H1 (cell line): Measurements from ENCODE around the gene TCEA2. TPM values are rescaled to one million over a fixed set of nuclear protein-coding genes. Genes with fewer than 3 reads are reported as not detected.

Experiments used
- CTCF ChIA-PET: fragments of 300-600 bp; sonication (Branson Sonifier 250); formaldehyde crosslinking; loops from one replicate; lab custom pipeline; 2021; ENCODE audit not compliant: partially characterized antibody; lab: Charles Lee
- POLR2A ChIA-PET: fragments of 300-600 bp; sonication (Branson Sonifier 250); formaldehyde crosslinking; loops from one replicate; lab custom pipeline; 2021; ENCODE audit warnings: inconsistent platforms; ENCODE audit not compliant: partially characterized antibody; lab: Charles Lee
- DNase-seq, 2 experiments: peaks; one replicate each; pipeline versions ENCODE4 v3.0.0 to v3.0.0-alpha.2; 2010 to 2022; ENCODE audit warnings: low spot score in 2 of 2, low read depth in 1 of 2, mixed read lengths in 1 of 2
- FAIRE-seq: peaks from 2 replicates; lab custom pipeline; 2011; peaks lifted over from hg19 to GRCh38; lab: Jason Lieb, UNC
- H2AFZ ChIP-seq: 2 replicates; pipeline ENCODE4 v1.8.1; 2012; ENCODE audit warnings: low read length, inconsistent platforms
- H2AK5ac ChIP-seq: 2 replicates; pipeline ENCODE4 v1.6.1; 2013; ENCODE audit warnings: low read depth, low read length
- H2BK120ac ChIP-seq: replicated peaks from 2 replicates; pipeline ENCODE3; 2013; ENCODE audit warnings: low read depth, low read length, inconsistent platforms
- H2BK12ac ChIP-seq: 2 replicates; pipeline ENCODE4 v1.6.1; 2013; ENCODE audit warnings: low read depth, low read length
- H2BK15ac ChIP-seq: 2 replicates; pipeline ENCODE4 v1.6.1; 2013; ENCODE audit warnings: low read length
- H2BK20ac ChIP-seq: 2 replicates; pipeline ENCODE4 v1.6.1; 2013; ENCODE audit warnings: low read length
- H2BK5ac ChIP-seq: 2 replicates; pipeline ENCODE4 v1.6.1; 2013; ENCODE audit warnings: low read depth, low read length
- H3K14ac ChIP-seq: 2 replicates; pipeline ENCODE4 v1.6.1; 2013; ENCODE audit warnings: inconsistent platforms; ENCODE audit not compliant: insufficient read length
- H3K18ac ChIP-seq: 2 replicates; pipeline ENCODE4 v1.6.1; 2013; ENCODE audit warnings: low read length; ENCODE audit errors: extremely low read depth
- H3K23ac ChIP-seq: 2 replicates; pipeline ENCODE4 v1.6.1; 2013; ENCODE audit warnings: inconsistent platforms; ENCODE audit not compliant: insufficient read length
- H3K23me2 ChIP-seq: 2 replicates; pipeline ENCODE4 v1.6.1; 2013; ENCODE audit warnings: low read depth, low read length
- H3K27ac ChIP-seq: 2 replicates; pipeline ENCODE4 v1.6.1; 2011; ENCODE audit warnings: low read depth, low read length, inconsistent platforms
- H3K27me3 ChIP-seq, 4 experiments: replicated peaks in 1 of 4; 1 replicate in 1 of 4; 2 replicates in 3 of 4; pipeline versions ENCODE4 v1.6.1 to v1.8.1; 2011 to 2013; ENCODE audit warnings: low read length in 3 of 4, mild to moderate bottlenecking in 3 of 4, inconsistent platforms in 2 of 4, mixed read lengths in 2 of 4, moderate library complexity in 1 of 4; ENCODE audit not compliant: control insufficient read depth in 3 of 4, insufficient read depth in 3 of 4; ENCODE audit errors: extremely low read depth in 1 of 4
- H3K36me3 ChIP-seq, 4 experiments: 2 replicates each; pipeline versions ENCODE4 v1.6.1 to v1.8.1; 2011 to 2013; ENCODE audit warnings: mild to moderate bottlenecking in 4 of 4, low read length in 3 of 4, moderate library complexity in 2 of 4, control low read depth in 1 of 4, inconsistent platforms in 1 of 4; ENCODE audit not compliant: insufficient read depth in 4 of 4, control insufficient read depth in 2 of 4
- H3K4ac ChIP-seq: replicated peaks from 2 replicates; pipeline ENCODE3; 2013; ENCODE audit warnings: low read length, low read depth, mixed read lengths, inconsistent platforms; ENCODE audit not compliant: insufficient read length
- H3K4me1 ChIP-seq, 4 experiments: replicated peaks in 1 of 4; 1 replicate in 1 of 4; 2 replicates in 3 of 4; pipeline versions ENCODE4 v1.6.1 to v1.8.1; 2011 to 2013; ENCODE audit warnings: low read length in 3 of 4, inconsistent platforms in 2 of 4, mixed read lengths in 1 of 4; ENCODE audit not compliant: insufficient read depth in 4 of 4, control insufficient read depth in 3 of 4
- H3K4me2 ChIP-seq, 2 experiments: 2 replicates each; pipeline versions ENCODE4 v1.6.1 to v1.8.1; 2011 to 2013; ENCODE audit warnings: low read depth in 2 of 2, low read length in 2 of 2, control low read depth in 1 of 2, inconsistent platforms in 1 of 2, mild to moderate bottlenecking in 1 of 2; ENCODE audit not compliant: insufficient read depth in 1 of 2
- H3K4me3 ChIP-seq, 4 experiments: fragments of 200-600, 300-600 bp in 1 of 4; sonication (generic), shearing (Covaris generic), sonication (Bioruptor Twin) in 1 of 4; 2 replicates each; pipeline versions ENCODE4 v1.5.1 to v1.8.1; 2011 to 2016; ENCODE audit warnings: low read length in 4 of 4, low read depth in 3 of 4, control low read depth in 2 of 4, inconsistent platforms in 2 of 4, mild to moderate bottlenecking in 2 of 4, mixed read lengths in 1 of 4, moderate library complexity in 1 of 4; ENCODE audit not compliant: insufficient read depth in 2 of 4; ENCODE audit errors: extremely low read depth in 1 of 4
- H3K56ac ChIP-seq: replicated peaks from 2 replicates; pipeline ENCODE3; 2013; ENCODE audit warnings: low read depth, mild to moderate bottlenecking, mixed read lengths, low read length, inconsistent platforms; ENCODE audit not compliant: insufficient read length
- H3K79me1 ChIP-seq: 2 replicates; pipeline ENCODE4 v1.6.1; 2013; ENCODE audit warnings: low read depth, low read length, control low read depth
- H3K79me2 ChIP-seq, 2 experiments: 2 replicates each; pipeline versions ENCODE4 v1.6.1 to v1.8.1; 2012 to 2013; ENCODE audit warnings: low read length in 2 of 2, mild to moderate bottlenecking in 2 of 2, inconsistent platforms in 1 of 2; ENCODE audit not compliant: insufficient read depth in 2 of 2, control insufficient read depth in 1 of 2
- H3K9ac ChIP-seq, 4 experiments: replicated peaks in 1 of 4; 1 replicate in 1 of 4; 2 replicates in 3 of 4; pipeline versions ENCODE4 v1.6.1 to v1.8.1; 2011 to 2013; ENCODE audit warnings: low read depth in 3 of 4, low read length in 3 of 4, control low read depth in 2 of 4, mild to moderate bottlenecking in 2 of 4, moderate library complexity in 2 of 4, inconsistent platforms in 1 of 4; ENCODE audit errors: extremely low read depth in 1 of 4
- H3K9me3 ChIP-seq, 2 experiments: 2 replicates each; pipeline versions ENCODE4 v1.6.1 to v1.8.1; 2012 to 2013; ENCODE audit warnings: mild to moderate bottlenecking in 2 of 2, moderate library complexity in 2 of 2, control low read depth in 1 of 2, inconsistent platforms in 1 of 2, low read depth in 1 of 2, low read length in 1 of 2, mixed read lengths in 1 of 2; ENCODE audit not compliant: insufficient read depth in 2 of 2
- H4K20me1 ChIP-seq, 2 experiments: replicated peaks in 1 of 2; 2 replicates each; pipeline versions ENCODE3 to v1.8.1; 2011 to 2013; ENCODE audit warnings: inconsistent platforms in 2 of 2, low read length in 2 of 2, mild to moderate bottlenecking in 1 of 2; ENCODE audit not compliant: insufficient read depth in 2 of 2, control insufficient read depth in 1 of 2
- H4K5ac ChIP-seq: 2 replicates; pipeline ENCODE4 v1.6.1; 2013; ENCODE audit warnings: low read length, low read depth, mixed read lengths, inconsistent platforms; ENCODE audit not compliant: insufficient read length
- H4K8ac ChIP-seq: 2 replicates; pipeline ENCODE4 v1.8.0; 2013; ENCODE audit warnings: mild to moderate bottlenecking, moderate library complexity, low read length, inconsistent platforms; ENCODE audit not compliant: insufficient read depth; ENCODE audit errors: extremely low read depth
- H4K91ac ChIP-seq: replicated peaks from 2 replicates; pipeline ENCODE3; 2013; ENCODE audit warnings: low read length, mixed read lengths, inconsistent platforms; ENCODE audit not compliant: insufficient read length
- EZH2 ChIP-seq: fragments of 200-600 bp; sonication (generic); IDR thresholded peaks from 2 replicates; pipeline ENCODE4 v1.7.1; 2012; ENCODE audit warnings: low read depth, mild to moderate bottlenecking, moderate library complexity, low read length, inconsistent platforms; ENCODE audit not compliant: severe bottlenecking
- GABPA ChIP-seq: IDR thresholded peaks from 2 replicates; pipeline ENCODE4 v1.6.1; 2011; ENCODE audit warnings: mild to moderate bottlenecking, low read length, moderate library complexity, borderline replicate concordance; ENCODE audit not compliant: insufficient read depth
- KDM1A ChIP-seq: fragments of 200-600, 300-600 bp; sonication (generic); IDR thresholded peaks from 2 replicates; pipeline ENCODE4 v1.7.1; 2016; ENCODE audit warnings: mild to moderate bottlenecking, low read length, borderline replicate concordance
- KDM4A ChIP-seq: IDR thresholded peaks from one replicate; pipeline ENCODE4 v1.7.1; 2012; ENCODE audit warnings: low read depth, mild to moderate bottlenecking, moderate library complexity, low read length, inconsistent platforms; ENCODE audit not compliant: severe bottlenecking
- RNF2 ChIP-seq: fragments of 200-900, 300-1000 bp; sonication (generic); IDR thresholded peaks from 2 replicates; pipeline ENCODE4 v1.7.1; 2016; ENCODE audit warnings: borderline replicate concordance, low read depth, mild to moderate bottlenecking, antibody characterized with exemption, low read length; ENCODE audit not compliant: poor library complexity, severe bottlenecking; ENCODE audit errors: missing control alignments
- SIX5 ChIP-seq: IDR thresholded peaks from 2 replicates; pipeline ENCODE4 v1.6.1; 2011; ENCODE audit warnings: mild to moderate bottlenecking, low read depth, low read length
- SUZ12 ChIP-seq: fragments of 200-600 bp; sonication (generic); IDR thresholded peaks from 2 replicates; pipeline ENCODE4 v1.6.1; 2012; ENCODE audit warnings: mild to moderate bottlenecking, inconsistent platforms, low read length, moderate library complexity, mixed read lengths
- TAF1 ChIP-seq: IDR thresholded peaks from 2 replicates; pipeline ENCODE4 v1.6.1; 2011; ENCODE audit warnings: mild to moderate bottlenecking, low read depth, low read length
- TAF7 ChIP-seq: optimal IDR thresholded peaks from 2 replicates; pipeline ENCODE3; 2011; ENCODE audit warnings: low read depth, mild to moderate bottlenecking, inconsistent platforms, low read length, moderate library complexity, borderline replicate concordance
- WGBS, 2 experiments: shearing (Covaris generic) in 1 of 2; methylation state at CpG; one replicate each; pipeline versions ENCODE4 v1.1.6 to v1.1.7; 2013 to 2015; ENCODE audit warnings: low lambda C conversion rate in 2 of 2, mixed read lengths in 2 of 2, inconsistent platforms in 1 of 2, low coverage in 1 of 2, missing lambda C conversion rate in 1 of 2; ENCODE audit not compliant: insufficient replicate concordance in 2 of 2, insufficient coverage in 1 of 2, insufficient read length in 1 of 2; ENCODE audit errors: extremely low coverage in 1 of 2, missing lambda C conversion rate in 1 of 2; 5-methylcytosine and 5-hydroxymethylcytosine counted together
- polyA plus RNA-seq, 7 experiments: library from polyadenylated mRNA; depleted of rRNA in 3 of 7; stranded (reverse) in 5 of 7; unstranded in 2 of 7; fragments of >200 nt in 5 of 7; fragments of 200-250 nt in 2 of 7; gene quantifications; 1 replicate in 5 of 7; 2 replicates in 1 of 7; 4 replicates in 1 of 7; pipeline versions ENCODE4 v1.2.1 to v1.2.3, GENCODE V29; 2011 to 2013; ENCODE audit warnings: missing spikeins in 2 of 7, mixed read lengths in 2 of 7
- total RNA-seq: library from RNA; stranded (reverse); fragmentation: NEBNext Ultra II Directional; extraction: Animal tissue kit (Norgen Biotek cat#: 25700); gene quantifications from 2 replicates; pipeline ENCODE4 v1.2.1, GENCODE V29; 2021
- TF ChIP-seq, protein P1 (sequence below): IDR thresholded peaks from 2 replicates; pipeline ENCODE4 v1.6.1; 2011; ENCODE audit warnings: low read depth, mild to moderate bottlenecking, low read length; ENCODE audit not compliant: insufficient read depth

TCEA2 gene
- total and polyA plus RNA-seq, 2 of the 8 experiments (the other 6 are each of a cell fraction or from before 2014, with no cell fraction given) = 41.4 to 42.3 TPM

DNA sequence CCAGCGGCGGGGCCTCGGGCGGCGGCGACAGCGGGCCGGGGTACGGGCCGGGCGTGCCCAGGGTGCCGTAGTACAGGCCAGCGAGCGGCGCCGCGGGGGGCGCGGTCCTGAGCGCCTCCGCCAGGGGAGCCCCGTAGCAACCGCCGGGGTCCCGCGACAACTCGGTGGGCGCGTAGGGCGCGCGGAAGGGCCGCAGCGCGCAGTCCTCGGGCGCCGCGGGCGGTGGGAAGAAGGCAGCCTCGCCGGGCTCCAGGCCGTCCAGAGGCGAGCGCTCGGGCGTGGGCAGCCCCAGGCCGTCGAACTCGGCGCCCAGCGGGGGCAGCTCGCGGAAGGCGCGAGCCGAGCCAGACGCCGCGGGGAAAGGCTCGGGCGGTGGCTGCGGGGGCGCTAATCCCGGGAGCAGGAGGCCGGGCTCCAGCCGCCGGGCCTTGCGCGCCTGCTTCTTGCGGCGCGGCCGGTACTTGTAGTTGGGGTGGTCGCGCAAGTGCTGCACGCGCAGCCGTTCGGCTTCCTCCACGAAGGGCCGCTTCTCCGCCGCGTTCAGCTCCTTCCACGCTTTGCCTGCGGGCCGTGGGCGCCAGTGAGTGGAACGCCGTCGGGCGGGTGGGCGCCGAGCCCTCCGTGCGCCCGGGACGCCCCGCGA, 14.5 kb upstream of the TCEA2 start:
- H2BK12ac ChIP-seq = no peak overlapping the region
- FAIRE-seq (no peak), DNase-seq (peak in 1 of 2 experiments; percentile 74)
- peak overlapping the region; percentile 5 to 50 (median 18); a peak in 6 of 8 replicates for H3K4me3 ChIP-seq
- H3K56ac ChIP-seq = no peak overlapping the region
- no peak overlapping the region for H2BK20ac ChIP-seq
- no peaks in the 10 kb centered on the region for H4K20me1 ChIP-seq
- H4K8ac ChIP-seq = peak overlapping the region; percentile 89; the same call in 1 of the 2 replicates
- H3K23me2 ChIP-seq = peaks cover 4% of the 10 kb centered on the region; the same call in 1 of the 2 replicates
- no peak overlapping the region for H3K23ac ChIP-seq
- H3K9ac ChIP-seq = no peak overlapping the region
- no peak overlapping the region; the same call in 1 of the 2 replicates for H3K18ac ChIP-seq
- peaks cover 0 to 28% (median 7%) of the 10 kb centered on the region in 4 experiments; a peak in 6 of 7 replicates for H3K4me1 ChIP-seq
- ChIA-PET POLR2A (no interaction called here), CTCF (interaction anchor here (0.6 to 15.0 kb wide), 3 partner anchors 9 to 64 kb away, joined by 3 to 139 read pairs (median 25); partner anchors contain the start of genes LKAAEAR1, OPRL1 and RGS19)
- H2BK5ac ChIP-seq = no peak overlapping the region
- no peak overlapping the region for H4K91ac ChIP-seq
- no peak overlapping the region for H2BK120ac ChIP-seq
- H3K14ac ChIP-seq = no peak overlapping the region
- peaks cover 0 to 10% (median 0%) of the 10 kb centered on the region in 4 experiments; a peak in 1 of 8 replicates for H3K36me3 ChIP-seq
- no peak overlapping the region for H2AFZ ChIP-seq
- no peak overlapping the region for H3K4ac ChIP-seq
- H4K5ac ChIP-seq = no peak overlapping the region
- H2AK5ac ChIP-seq = no peak overlapping the region
- H3K79me2 ChIP-seq = no peaks in the 10 kb centered on the region
- H3K4me2 ChIP-seq = peak overlapping the region; percentile 50 to 66
- H2BK15ac ChIP-seq = no peak overlapping the region
- no peak for TF ChIP-seq KDM1A
- peak; percentile 41 for TF ChIP-seq KDM4A
- peak; percentile 74; the same call in 1 of the 2 replicates for TF ChIP-seq GABPA
- TF ChIP-seq, protein P1, sequence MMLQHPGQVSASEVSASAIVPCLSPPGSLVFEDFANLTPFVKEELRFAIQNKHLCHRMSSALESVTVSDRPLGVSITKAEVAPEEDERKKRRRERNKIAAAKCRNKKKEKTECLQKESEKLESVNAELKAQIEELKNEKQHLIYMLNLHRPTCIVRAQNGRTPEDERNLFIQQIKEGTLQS = no peak
- TF ChIP-seq TAF1 = no peak
- TF ChIP-seq SIX5 = no peak
- TF ChIP-seq EZH2 = peak; percentile 95
- no peak for TF ChIP-seq TAF7
- peak; percentile 66 for TF ChIP-seq RNF2
- TF ChIP-seq SUZ12 = peak; percentile 95
- 10% methylated on average over 39 of the region's 101 CpGs; no CpG with 5 or more reads in 1 of the 2 experiments for WGBS, 2 experiments
- no peaks in the 10 kb centered on the region for H3K79me1 ChIP-seq
- peaks cover 44 to 81% (median 64%) of the 10 kb centered on the region in 4 experiments for H3K27me3 ChIP-seq
- H3K27ac ChIP-seq = no peak overlapping the region
- no peaks in the 10 kb centered on the region for H3K9me3 ChIP-seq
